K562 (cell line): ENCODE data around the gene MAP3K14. TPM values are rescaled to one million over a fixed set of nuclear protein-coding genes. Genes with fewer than 3 reads are reported as not detected.

Source experiments
- FOXP1 ChIP-seq: sonication (generic); formaldehyde crosslinking; IDR thresholded peaks from 2 replicates; pipeline ENCODE4 v1.8.0; 2022; ENCODE audit warnings: mild to moderate bottlenecking, missing genetic modification reagents
- KAT8 ChIP-seq: fragments of 450-650 bp; IDR thresholded peaks from 2 replicates; pipeline ENCODE4 v1.6.1; 2016; ENCODE audit warnings: low read depth, mild to moderate bottlenecking
- KLF6 ChIP-seq: fragments of 250-450 bp; sonication (Bioruptor Pico); IDR thresholded peaks from 2 replicates; pipeline ENCODE4 v1.4.0; 2020; ENCODE audit warnings: mild to moderate bottlenecking, moderate library complexity, borderline replicate concordance
- MCM5 ChIP-seq: fragments of 450-650 bp; IDR thresholded peaks from 2 replicates; pipeline ENCODE4 v1.6.1; 2016; ENCODE audit warnings: low read depth
- SRSF3 ChIP-seq: fragments of 200-400 bp; formaldehyde crosslinking; IDR thresholded peaks from 2 replicates; pipeline ENCODE4 v1.6.1; 2016; ENCODE audit warnings: mild to moderate bottlenecking, low read length, moderate library complexity; ENCODE audit not compliant: insufficient read depth
- ZNF224 ChIP-seq: sonication (generic); formaldehyde crosslinking; IDR thresholded peaks from 2 replicates; pipeline ENCODE4 v1.8.0; 2022; ENCODE audit warnings: mild to moderate bottlenecking, missing genetic modification reagents
- polyA plus RNA-seq, 8 experiments: library from polyadenylated mRNA; depleted of rRNA in 4 of 8; stranded (reverse) in 5 of 8; unstranded in 3 of 8; fragments of >200 nt; fragmentation: Nextera tagmentation in 2 of 8; fragmentation: Illumina TruSeq in 1 of 8; extraction: Ambion mirVana in 2 of 8; extraction: Trizol in 1 of 8; gene quantifications; 2 replicates each; pipeline versions ENCODE4 v1.2.1 to v1.2.3, GENCODE V29; 2011 to 2014; ENCODE audit warnings: inconsistent platforms in 1 of 8, missing spikeins in 1 of 8
- total RNA-seq, 7 experiments: library from RNA; depleted of rRNA in 6 of 7; stranded (reverse); fragments of >200 nt in 6 of 7; fragmentation: Illumina TruSeq in 2 of 7; extraction: Trizol in 2 of 7; gene quantifications; 2 replicates each; pipeline versions ENCODE4 v1.2.1 to v1.2.3, GENCODE V29; 2011 to 2021; ENCODE audit warnings: low replicate concordance in 1 of 7
- TF ChIP-seq, protein P1 (sequence below), 2 experiments: fragments of 450-650 bp; formaldehyde crosslinking in 1 of 2; IDR thresholded peaks; 2 replicates each; pipeline versions ENCODE4 v1.4.0 to v1.6.1; 2014 to 2020; ENCODE audit warnings: mild to moderate bottlenecking in 2 of 2, borderline replicate concordance in 1 of 2, low read depth in 1 of 2
- TF ChIP-seq, protein P2 (sequence below): fragments of 450-650 bp; formaldehyde crosslinking; IDR thresholded peaks from 2 replicates; pipeline ENCODE4 v1.4.0; 2020; ENCODE audit warnings: mild to moderate bottlenecking, moderate library complexity
- TF ChIP-seq, protein P3 (sequence below): fragments of 250-450 bp; sonication (Bioruptor Pico); IDR thresholded peaks from 2 replicates; pipeline ENCODE4 v1.4.0; 2020; ENCODE audit warnings: mild to moderate bottlenecking
- TF ChIP-seq, protein P4 (sequence below): IDR thresholded peaks from 3 replicates; pipeline ENCODE4 v1.6.1; 2011; ENCODE audit warnings: borderline replicate concordance, mild to moderate bottlenecking, moderate library complexity; ENCODE audit not compliant: insufficient read length; ENCODE audit errors: extremely low read depth

MAP3K14 gene
- total and polyA plus RNA-seq, 9 of the 15 experiments (the other 6 are each of a cell fraction or from before 2014, with no cell fraction given): 0.45 to 8.7 (median 3.2) TPM

DNA sequence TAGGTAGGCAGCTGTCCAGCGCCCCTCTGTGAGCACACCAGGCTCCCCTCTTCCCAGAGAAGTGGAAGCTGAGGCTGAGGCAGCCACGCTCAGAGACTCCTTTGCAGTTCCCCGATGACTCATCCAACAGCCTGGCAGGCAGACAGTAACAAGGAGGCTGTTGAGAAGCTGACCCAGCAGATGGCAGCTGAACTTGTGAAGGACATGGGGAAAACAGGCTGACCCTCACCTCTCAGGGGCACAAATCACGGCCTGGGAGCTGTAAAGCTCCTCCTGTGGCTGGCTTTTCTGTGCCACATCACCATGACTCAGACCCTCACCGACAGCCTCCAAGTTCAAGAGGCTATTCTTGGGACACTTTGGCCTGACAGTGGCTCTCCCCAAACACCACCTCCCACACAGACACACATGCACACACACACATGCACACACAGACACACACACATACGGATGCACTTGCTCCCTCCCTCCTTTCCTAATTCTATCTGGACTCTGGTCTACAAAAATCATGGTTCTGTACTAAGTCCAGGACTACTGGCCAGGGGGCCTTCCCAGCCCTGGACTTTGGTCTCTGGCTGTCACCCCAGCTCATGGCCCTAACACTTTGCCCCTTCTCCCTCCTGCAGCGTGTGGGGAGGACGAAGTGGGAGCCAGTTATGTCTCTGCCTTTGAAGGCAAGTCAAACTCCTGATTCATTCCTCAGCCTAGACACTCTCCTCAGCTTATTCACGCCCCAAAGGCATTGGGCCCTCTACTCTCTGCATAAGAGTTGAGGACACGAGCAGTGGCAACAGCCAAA lies 23.2 kb downstream of the MAP3K14 start (continued):
- TF ChIP-seq, protein P1, sequence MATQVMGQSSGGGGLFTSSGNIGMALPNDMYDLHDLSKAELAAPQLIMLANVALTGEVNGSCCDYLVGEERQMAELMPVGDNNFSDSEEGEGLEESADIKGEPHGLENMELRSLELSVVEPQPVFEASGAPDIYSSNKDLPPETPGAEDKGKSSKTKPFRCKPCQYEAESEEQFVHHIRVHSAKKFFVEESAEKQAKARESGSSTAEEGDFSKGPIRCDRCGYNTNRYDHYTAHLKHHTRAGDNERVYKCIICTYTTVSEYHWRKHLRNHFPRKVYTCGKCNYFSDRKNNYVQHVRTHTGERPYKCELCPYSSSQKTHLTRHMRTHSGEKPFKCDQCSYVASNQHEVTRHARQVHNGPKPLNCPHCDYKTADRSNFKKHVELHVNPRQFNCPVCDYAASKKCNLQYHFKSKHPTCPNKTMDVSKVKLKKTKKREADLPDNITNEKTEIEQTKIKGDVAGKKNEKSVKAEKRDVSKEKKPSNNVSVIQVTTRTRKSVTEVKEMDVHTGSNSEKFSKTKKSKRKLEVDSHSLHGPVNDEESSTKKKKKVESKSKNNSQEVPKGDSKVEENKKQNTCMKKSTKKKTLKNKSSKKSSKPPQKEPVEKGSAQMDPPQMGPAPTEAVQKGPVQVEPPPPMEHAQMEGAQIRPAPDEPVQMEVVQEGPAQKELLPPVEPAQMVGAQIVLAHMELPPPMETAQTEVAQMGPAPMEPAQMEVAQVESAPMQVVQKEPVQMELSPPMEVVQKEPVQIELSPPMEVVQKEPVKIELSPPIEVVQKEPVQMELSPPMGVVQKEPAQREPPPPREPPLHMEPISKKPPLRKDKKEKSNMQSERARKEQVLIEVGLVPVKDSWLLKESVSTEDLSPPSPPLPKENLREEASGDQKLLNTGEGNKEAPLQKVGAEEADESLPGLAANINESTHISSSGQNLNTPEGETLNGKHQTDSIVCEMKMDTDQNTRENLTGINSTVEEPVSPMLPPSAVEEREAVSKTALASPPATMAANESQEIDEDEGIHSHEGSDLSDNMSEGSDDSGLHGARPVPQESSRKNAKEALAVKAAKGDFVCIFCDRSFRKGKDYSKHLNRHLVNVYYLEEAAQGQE (IDR thresholded peaks at IDR 0.05; ENCODE audit: borderline replicate concordance): peak; percentile 18; the same call in 1 of the 2 replicates
- TF ChIP-seq, protein P1 (CRISPR knock-in tag; IDR thresholded peaks at IDR 0.05; ENCODE audit: low read depth): no peak
- TF ChIP-seq, protein P2, sequence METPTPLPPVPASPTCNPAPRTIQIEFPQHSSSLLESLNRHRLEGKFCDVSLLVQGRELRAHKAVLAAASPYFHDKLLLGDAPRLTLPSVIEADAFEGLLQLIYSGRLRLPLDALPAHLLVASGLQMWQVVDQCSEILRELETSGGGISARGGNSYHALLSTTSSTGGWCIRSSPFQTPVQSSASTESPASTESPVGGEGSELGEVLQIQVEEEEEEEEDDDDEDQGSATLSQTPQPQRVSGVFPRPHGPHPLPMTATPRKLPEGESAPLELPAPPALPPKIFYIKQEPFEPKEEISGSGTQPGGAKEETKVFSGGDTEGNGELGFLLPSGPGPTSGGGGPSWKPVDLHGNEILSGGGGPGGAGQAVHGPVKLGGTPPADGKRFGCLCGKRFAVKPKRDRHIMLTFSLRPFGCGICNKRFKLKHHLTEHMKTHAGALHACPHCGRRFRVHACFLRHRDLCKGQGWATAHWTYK (CRISPR knock-in tag): no peak
- no peak for TF ChIP-seq SRSF3
- no peak for TF ChIP-seq MCM5
- no peak for TF ChIP-seq FOXP1
- TF ChIP-seq, protein P3, sequence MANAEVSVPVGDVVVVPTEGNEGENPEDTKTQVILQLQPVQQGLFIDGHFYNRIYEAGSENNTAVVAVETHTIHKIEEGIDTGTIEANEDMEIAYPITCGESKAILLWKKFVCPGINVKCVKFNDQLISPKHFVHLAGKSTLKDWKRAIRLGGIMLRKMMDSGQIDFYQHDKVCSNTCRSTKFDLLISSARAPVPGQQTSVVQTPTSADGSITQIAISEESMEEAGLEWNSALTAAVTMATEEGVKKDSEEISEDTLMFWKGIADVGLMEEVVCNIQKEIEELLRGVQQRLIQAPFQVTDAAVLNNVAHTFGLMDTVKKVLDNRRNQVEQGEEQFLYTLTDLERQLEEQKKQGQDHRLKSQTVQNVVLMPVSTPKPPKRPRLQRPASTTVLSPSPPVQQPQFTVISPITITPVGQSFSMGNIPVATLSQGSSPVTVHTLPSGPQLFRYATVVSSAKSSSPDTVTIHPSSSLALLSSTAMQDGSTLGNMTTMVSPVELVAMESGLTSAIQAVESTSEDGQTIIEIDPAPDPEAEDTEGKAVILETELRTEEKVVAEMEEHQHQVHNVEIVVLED (CRISPR knock-in tag): no peak
- no peak for TF ChIP-seq KAT8
- no peak for TF ChIP-seq KLF6 (CRISPR knock-in tag)
- TF ChIP-seq, protein P4, sequence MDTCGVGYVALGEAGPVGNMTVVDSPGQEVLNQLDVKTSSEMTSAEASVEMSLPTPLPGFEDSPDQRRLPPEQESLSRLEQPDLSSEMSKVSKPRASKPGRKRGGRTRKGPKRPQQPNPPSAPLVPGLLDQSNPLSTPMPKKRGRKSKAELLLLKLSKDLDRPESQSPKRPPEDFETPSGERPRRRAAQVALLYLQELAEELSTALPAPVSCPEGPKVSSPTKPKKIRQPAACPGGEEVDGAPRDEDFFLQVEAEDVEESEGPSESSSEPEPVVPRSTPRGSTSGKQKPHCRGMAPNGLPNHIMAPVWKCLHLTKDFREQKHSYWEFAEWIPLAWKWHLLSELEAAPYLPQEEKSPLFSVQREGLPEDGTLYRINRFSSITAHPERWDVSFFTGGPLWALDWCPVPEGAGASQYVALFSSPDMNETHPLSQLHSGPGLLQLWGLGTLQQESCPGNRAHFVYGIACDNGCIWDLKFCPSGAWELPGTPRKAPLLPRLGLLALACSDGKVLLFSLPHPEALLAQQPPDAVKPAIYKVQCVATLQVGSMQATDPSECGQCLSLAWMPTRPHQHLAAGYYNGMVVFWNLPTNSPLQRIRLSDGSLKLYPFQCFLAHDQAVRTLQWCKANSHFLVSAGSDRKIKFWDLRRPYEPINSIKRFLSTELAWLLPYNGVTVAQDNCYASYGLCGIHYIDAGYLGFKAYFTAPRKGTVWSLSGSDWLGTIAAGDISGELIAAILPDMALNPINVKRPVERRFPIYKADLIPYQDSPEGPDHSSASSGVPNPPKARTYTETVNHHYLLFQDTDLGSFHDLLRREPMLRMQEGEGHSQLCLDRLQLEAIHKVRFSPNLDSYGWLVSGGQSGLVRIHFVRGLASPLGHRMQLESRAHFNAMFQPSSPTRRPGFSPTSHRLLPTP: no peak
- no peak for TF ChIP-seq ZNF224
